Upper lobe of left lung (tissue), 4 donors: ENCODE results near the gene SETMAR.

ENCODE experiments used
- EP300 ChIP-seq, 4 donors: sonication (generic); formaldehyde crosslinking; IDR thresholded peaks; one replicate each; pipeline ENCODE4 v1.5.1; 2017; ENCODE audit warnings: antibody characterized with exemption in 4 of 4, control low read depth in 2 of 4
- POLR2A ChIP-seq, 4 donors: fragments of 450-650 bp; IDR thresholded peaks; one replicate each; pipeline ENCODE4 v1.5.1; 2016 to 2017; ENCODE audit warnings: antibody characterized with exemption in 4 of 4, mild to moderate bottlenecking in 2 of 4
- POLR2AphosphoS5 ChIP-seq, 2 donors: sonication (generic); formaldehyde crosslinking; IDR thresholded peaks; one replicate each; pipeline ENCODE4 v1.5.1; 2017; ENCODE audit warnings: antibody characterized with exemption in 2 of 2
- TF ChIP-seq, protein P1 (sequence below), 6 experiments: fragments of 450-650 bp in 4 of 6; fragments of 200-600 bp in 2 of 6; sonication (generic) in 2 of 6; IDR thresholded peaks; one replicate each; pipeline ENCODE4 v1.5.1; 2016 to 2019; ENCODE audit warnings: antibody characterized with exemption in 6 of 6

GRCh38 chr3:4334548-4334947, 31.4 kb downstream of the SETMAR start:
- TF ChIP-seq, protein P1, sequence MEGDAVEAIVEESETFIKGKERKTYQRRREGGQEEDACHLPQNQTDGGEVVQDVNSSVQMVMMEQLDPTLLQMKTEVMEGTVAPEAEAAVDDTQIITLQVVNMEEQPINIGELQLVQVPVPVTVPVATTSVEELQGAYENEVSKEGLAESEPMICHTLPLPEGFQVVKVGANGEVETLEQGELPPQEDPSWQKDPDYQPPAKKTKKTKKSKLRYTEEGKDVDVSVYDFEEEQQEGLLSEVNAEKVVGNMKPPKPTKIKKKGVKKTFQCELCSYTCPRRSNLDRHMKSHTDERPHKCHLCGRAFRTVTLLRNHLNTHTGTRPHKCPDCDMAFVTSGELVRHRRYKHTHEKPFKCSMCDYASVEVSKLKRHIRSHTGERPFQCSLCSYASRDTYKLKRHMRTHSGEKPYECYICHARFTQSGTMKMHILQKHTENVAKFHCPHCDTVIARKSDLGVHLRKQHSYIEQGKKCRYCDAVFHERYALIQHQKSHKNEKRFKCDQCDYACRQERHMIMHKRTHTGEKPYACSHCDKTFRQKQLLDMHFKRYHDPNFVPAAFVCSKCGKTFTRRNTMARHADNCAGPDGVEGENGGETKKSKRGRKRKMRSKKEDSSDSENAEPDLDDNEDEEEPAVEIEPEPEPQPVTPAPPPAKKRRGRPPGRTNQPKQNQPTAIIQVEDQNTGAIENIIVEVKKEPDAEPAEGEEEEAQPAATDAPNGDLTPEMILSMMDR (IDR thresholded peaks at IDR 0.05): no peak
- TF ChIP-seq POLR2A (IDR thresholded peaks at IDR 0.05) (no peak), POLR2AphosphoS5 (IDR thresholded peaks at IDR 0.05) (no peak), EP300 (IDR thresholded peaks at IDR 0.05) (no peak)
